Measurements from ENCODE around the gene THTPA.
"Not testable (repeated sequence)": the region's sequence is repeated elsewhere in the genome, so short reads cannot be mapped to it uniquely, and the experiment has no call there.

THTPA gene

DNA sequence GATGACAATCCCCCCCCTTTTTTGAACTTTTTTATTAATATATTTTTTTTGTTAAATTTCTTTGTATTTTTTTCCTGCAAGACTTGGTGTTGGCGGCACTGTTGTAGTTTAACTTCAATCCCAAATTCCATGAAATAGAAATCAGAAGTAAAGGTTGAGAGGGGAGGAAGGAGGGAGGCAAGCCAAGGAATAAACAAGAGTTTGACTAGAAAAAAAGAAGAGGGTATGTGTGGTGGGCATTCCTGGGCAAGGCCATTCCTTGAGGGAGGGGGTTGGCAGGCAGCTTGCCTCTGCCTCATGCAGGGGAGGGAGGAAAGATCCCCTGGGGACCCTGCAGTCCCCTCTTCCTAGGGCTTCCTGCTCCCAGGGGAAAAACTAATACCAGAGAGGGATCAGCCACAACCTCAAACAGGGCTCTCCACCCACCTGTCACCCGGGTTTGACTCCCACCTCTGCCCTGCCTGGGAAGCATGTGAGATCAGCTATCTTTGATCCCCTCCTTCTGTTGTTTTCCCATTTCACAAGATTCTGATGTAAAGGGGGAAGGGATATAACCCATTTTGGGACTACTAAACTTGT lies 12.0 kb downstream of the THTPA start:
- no peak for DNase-seq

DNA sequence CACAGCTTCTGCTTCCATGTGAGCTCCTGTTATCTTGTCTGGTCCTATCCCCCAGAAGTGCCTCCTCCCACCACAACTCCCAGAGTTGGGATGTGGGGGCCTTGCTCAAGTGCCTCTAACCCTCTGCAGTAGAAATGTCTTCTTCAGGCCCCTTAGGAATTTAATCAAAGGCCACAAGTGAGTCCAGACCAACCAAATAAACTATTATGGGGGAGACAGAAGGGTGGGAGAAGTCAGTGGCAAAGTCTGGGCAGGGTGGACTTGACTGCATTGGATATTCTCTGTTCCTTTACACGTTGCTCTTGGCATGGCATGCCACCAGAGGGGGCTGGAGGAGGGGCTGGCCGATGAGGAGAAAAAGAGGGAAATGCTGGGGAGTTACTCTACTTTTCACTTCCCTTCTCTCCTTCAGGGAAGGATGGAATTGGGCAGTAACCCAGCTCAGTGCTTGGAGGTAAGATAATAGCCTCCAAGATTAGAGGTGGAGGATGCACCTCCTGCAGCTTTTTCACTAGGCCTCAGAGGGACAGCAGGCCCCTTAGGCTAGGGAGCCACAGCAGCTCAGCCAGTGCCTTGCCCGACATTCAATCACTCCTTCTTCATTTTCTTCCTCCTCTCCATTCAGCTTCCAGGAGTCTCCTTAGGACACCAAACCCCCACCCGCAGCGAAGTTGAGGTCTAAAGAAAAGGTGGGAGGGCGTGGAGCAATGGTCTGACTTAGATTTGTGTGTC lies 12.7 kb downstream of the THTPA start:
- no peak for DNase-seq

DNA sequence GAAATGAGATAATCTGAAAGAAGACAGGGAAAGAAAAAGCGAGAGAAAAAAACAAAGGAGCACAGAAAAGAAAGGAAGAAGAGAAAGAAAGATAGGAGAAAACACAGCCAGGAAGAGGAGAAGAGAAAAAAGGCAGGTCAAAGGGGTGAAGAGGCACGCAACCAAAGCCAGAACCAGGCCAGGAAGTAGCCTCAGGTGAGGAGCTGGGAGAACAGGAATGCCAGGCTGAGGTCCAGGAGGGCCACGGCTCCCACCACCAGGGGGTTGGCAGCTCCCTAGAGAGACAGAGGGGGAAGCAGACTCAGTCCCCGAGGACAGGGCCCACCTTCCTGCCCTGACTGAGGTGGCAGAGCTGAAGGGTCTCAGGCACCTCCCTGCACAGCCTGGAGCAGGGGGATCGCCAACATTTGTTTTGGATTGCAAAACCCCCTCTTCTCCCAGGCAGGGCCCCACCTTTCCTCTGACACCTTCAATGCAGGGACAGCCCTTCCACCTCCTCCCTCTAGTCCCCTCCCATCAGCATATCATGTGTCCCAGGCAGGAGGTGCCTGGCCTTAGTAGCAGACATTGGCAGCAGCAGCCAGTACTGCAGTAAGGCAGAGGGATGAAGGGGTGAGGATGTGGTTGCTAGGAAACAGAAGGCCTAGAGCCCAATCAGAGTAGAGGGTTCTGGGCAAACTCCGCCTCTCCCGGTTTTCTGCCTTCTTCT lies 13.5 kb downstream of the THTPA start:
- no peak for DNase-seq

DNA sequence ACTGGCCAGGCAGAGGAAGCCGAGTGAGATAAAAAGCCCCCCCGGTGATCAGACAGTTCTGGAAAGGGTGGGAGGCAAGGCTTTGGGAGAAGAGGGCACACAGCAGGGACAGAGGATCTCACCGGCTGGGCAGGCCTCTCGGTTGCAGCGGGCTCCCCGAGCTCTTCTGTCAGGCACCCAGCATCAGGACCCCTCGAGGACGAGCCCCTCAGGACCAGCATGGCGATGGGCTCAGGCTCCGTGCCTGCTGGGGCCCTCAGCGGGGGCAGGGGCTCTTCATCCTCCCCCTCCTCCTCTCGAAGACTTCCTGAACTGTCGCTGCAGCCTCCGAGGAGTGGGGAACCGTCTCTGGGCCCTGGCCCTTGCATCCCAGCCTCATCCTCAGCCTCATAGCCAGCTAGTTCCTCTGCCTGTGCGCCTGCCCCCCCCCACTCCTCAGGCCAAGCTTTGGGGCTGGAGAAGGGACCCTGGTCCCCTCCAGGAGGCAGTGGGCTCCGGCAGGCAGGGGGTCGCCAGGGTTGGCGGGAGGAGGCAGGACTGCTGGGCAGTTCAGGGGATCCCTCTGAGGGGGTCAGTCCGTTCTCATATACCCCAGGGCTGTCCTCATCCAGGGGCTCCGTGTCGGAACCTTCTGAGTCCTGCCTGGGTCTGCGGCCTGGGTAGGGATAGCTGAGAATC lies 14.9 kb downstream of the THTPA start:
- no peak for DNase-seq

DNA sequence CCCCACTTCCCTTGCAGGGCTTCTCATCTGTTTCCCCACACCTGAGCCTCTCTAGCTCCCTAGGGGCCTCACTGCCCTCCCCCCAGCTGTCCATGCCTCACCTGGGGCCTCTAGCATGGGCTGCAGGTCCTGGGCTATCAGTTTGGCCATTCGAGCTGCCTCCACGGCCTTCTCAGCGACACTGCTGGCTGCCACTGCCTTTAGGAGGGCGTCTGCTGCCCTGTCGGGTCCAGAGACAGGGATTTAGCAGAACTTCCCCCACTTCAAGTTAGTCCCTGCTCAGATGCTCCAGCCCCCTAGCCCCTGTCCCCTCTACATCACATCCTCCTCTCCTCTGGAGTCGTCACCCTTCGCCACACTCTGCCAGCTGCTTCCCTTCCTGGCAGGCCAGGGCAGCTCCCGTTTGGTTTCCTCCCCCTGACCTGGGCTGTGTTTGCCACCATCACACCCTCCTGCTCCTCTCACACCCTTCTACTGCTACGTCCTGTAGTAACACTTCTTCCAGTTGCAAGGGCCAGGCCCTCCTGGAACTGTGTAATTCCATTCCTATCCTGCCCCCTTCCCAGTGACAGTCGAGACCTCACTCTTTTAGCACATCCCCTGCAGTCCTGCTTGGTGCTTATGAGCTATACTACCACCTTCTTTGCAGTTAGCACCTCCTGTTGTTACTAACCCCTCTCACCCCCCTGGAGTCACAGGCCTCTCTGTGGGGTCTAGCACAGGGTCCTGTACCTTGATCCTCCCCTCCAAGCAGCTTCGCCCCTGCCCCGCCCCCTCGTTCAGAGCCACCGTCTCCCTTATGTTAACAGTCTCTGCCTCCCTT lies 15.8 kb downstream of the THTPA start:
- no peak for DNase-seq

DNA sequence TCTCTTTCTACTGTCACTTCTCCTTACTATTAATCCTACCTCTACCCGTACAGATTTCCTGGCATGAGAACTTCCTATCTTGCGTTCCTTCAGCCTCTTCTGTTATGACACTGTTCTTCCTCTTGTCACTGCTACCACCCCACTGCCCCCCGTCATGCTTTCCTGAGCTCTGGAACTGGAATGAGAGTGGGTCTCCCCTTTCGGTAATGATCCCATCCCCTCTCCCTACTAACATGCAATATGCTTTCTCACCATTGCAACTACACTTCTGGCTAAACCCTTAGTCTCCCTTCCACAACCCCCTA lies 16.4 kb downstream of the THTPA start:
- DNase-seq = no peak

DNA sequence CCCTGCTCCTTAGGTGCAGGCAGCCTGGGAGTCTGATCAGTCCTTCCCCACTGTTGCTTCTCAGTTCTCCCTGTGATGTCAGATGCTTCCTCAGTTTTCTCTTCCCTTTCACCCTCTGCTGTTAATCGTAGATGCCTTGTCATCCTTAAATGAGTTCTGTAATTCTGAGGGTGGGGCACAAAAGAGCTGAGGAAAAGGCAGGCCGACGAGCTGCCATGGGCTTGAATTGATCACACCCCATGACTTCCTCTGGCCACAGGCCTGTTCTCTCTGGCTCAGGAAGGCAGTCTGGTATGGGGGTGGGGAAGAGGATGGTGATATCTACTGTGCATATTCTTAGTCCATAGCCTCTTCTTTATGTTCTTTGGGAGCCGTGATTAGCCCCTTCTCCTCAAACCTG lies 16.8 kb downstream of the THTPA start:
- no peak for DNase-seq

DNA sequence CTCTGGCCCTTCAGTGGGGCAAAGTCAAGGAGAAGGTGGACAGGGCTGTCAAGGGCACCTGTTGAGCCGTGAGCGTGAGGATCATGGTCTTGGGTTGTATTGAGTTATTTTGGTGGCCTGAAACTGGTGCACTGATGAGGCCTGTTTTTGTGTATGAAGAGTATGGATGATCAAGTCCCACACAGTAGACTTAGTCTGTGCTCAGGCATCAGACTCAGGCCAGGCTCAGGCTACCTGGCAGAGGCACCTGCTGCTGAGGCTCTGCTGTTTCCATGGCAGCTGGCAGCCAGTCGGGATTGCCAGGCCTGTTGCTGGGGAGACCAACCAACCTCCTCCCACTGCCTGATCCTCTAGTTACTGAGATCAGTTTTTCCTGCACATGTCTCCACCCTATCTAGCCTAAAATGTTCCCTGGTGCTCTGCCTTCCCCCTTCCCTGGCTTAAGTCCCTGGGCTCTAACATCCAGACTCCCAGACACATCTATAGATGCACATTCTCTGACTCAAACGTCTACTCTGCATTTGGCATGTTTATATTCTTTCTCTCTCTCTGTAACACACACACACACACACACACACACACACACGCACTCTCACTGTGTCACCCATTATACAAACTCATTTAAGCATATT lies 17.4 kb downstream of the THTPA start:
- DNase-seq = no peak

DNA sequence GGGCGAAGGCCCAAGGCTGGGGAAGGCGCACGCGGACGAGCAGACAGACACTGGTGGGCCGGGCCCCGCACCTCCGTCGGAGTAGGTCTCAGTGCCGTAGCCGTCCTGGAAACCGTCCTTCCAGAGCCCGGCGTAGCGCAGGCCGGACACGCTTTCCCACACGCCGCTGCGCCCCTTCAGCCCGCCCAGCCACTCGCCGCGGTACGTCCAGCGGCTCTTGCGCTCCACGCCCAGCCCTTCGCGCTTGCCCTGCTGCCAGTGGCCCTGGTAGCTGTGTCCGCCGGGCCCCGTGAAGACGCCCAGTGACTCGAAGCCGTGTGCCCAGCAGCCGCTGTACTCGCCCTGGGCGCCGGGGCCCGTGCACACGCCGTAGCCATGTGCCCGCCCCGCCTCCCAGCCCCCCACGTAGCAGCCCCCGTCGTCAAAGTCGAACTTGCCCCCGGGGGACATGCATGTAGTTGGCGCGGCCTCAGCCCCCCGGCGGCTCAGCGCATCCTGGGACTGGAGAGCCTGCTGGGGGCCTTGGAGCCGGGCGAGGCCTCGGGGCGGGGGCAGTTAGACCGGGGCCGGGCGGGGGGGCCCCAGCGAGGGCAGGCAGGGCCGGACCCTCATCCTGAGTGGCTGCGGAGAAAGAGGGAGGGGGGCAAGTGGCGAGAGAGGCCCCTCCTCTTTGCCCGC lies 21.1 kb downstream of the THTPA start:
- DNase-seq = no peak

DNA sequence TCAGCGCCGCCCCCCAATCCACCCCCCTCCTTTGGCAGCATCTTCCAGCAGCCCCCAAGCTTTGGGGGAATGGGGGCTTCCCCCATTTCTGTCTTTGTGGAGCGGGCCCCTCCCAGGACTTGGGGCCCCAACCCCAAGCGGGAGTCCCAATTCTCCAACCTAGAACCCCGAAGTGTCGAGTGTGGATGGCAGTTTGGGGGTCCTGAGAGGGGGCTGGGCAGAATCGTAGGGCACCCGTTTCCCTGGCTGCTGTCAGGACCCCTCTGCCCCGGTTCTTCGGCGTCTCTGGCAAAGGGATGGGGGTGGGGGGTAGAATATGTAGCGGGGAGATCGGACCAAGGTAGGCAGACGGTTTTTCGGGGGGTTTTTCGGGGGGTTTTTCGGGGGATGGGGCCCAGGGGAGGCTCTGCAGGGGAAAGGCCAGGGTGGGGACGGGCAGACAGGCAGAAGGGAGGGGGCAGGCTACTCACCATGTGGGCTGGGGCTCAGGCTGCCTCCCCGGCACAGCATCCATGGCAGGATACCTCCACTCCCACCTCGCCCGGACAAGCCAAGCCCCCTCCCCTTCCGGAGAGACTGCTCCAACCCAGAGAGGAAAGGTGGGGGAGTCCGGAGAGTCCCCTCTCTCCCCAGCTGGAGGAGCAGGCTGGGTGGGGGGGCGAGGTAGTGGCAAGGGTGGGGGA lies 21.8 kb downstream of the THTPA start:
- DNase-seq = no peak

DNA sequence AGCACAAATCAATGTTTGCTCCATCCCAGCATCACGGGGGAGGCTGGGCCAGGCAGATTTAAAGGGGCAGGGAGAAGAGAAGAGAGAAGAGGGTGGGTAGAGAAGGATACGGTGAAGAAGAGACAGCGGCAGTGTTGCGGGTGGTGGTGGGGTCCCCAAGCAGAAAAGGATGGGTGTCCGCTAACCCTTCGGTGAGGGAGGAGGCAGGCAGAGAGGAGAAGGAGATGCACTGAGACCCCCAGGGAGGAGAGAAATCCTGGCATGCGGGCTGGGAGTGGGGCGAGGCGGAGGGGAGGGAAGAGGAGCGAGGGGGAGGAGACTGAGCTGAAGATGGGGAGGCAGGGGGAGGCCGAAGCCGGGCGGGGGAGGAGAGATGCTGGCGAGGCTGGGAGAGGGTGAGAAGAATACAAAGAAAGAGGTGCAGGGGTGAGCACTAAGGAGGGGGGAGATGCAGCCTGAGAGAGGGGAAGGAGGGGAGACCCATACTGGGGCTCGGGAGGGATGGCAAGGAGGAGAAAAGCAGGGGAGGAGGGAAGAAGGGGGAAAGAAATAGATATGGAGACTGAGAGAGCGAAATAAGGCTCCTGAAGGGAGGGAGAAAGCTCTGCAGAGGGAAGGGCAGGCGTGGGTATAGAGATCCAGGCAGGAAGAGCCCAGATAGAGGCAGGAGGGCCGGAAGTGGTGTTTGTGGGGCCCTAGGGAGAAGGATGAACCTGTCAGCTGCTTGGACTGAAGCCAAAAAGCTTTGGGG lies 22.7 kb downstream of the THTPA start, which contains the start of gene JPH4:
Gene JPH4 (minus strand): TSS at position 231 of the 751 bp plus-strand sequence. CDS start 1,337 bp downstream, outside the sequence.
- no peak for DNase-seq

DNA sequence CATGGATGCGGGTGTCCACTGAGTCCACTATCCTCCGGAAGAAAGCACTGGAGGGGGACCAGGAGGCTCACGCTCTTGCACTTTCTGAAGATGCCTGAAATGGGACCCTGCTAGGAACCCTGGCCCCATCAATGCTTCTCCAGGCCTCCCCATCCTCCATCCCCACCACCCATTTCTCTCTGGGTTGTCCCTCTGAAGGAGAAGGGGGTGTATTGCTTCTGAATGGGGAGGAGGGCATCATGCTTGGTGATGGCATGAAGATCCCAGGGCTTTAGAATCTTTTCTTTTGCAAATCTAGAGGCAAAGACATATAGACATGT lies 23.2 kb downstream of the THTPA start:
- no peak for DNase-seq

DNA sequence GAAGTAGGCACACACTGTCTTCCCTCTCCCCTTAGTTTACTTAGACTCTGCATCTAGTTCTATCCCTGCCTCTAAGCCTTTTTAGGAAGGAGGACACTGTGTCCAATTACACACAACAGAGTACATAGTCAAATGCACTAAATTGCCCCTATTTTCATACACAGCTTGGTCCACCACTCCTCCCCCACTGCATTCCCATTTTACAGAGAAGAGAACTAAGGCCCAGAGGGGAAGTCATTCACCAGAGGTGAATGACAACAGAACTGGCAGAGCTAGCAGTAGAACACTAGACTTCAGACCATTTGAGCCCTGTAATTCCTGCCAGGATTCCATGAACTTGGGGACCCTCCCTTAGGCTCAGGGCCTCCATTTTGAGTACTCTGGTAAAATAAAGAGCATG lies 23.7 kb downstream of the THTPA start:
- no peak for DNase-seq

DNA sequence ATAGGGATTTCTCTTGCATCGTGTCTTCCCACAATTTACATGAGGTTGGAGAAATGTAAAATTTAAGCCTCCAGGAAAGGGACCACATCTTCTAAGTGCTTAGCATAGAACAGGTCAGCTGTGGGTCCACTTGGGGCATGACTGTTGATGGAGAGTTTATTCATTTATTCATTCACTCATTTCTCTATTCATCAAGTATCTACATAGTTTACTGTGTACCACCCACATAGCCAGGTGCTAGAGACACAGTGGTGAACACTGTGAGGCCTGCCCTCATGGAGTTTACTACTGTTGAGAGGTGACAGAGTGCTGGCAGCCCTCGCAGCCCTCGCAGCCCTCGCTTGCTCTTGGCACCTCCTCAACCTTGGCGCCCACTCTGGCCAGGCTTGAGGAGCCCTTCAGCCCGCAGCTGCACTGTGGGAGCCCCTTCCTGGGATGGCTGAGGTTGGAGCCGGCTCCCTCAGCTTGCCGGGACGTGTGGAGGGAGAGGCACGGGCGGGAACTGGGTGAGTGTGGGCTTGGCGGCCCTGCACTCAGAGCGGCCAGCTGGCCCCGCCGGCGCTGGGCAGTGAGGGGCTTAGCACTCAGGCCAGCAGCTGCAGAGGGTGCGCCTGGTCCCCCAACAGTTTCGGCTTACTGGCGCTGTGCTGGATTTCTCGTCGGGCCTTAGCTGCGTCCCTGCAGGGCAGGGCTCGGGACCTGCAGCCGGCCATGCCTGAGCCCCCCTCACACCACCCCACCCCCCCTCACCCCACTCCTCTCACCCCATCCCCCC lies 24.3 kb downstream of the THTPA start:
- DNase-seq = no peak

DNA sequence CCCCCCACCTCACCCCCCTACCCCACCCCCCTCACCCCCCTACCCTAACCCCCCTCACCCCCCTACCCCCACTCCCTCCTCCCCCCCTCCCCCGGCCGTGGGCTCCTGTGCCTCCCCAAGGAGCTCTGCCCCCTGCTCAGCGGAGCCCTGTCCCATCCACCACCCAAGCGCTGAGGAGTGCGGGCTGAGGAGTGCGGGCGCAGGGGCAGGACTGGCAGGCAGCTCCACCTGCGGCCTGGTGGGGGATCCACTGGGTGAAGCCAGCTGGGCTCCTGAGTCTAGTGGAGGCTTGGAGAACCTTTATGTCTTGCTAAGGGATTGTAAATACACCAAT lies 24.8 kb downstream of the THTPA start:
- DNase-seq = no peak

DNA sequence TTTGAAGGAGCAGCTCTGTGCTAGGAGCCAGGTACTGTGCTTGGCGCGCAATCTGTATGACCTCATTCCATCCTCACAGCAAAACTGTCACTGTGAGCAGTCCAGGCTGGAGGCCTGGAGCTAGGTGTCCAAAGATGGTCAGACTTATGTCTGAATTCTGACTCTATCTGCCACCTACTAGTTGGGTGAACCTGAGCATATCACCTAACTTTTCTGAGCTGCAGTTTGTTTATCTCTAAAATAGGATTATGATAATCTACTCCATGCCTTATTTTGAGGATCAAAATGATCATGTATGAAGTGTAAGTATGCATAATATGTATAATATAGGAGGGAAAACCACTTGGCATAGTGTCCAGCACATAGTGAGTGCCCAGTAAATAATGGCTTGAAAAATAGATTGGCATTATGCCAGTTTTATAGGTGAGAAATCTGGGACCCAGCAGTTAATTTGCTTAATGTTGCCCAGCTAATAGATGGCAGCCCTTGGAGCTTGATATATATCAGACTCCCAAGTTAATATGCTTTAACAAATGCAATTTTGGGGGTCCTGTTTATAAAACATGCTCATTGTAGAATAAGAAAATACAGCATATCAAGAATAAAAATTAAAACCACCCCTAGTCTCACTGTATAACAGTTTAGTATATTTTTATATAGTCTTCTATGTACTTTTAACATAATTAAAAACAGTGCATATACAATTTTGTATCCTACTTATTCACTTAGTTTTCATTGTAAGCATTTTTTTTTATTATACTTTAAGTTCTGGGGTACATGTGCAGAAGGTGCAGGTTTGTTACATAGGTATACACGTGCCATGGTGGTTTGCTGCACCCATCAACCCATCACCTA lies 27.1 kb downstream of the THTPA start:
- no peak for DNase-seq

DNA sequence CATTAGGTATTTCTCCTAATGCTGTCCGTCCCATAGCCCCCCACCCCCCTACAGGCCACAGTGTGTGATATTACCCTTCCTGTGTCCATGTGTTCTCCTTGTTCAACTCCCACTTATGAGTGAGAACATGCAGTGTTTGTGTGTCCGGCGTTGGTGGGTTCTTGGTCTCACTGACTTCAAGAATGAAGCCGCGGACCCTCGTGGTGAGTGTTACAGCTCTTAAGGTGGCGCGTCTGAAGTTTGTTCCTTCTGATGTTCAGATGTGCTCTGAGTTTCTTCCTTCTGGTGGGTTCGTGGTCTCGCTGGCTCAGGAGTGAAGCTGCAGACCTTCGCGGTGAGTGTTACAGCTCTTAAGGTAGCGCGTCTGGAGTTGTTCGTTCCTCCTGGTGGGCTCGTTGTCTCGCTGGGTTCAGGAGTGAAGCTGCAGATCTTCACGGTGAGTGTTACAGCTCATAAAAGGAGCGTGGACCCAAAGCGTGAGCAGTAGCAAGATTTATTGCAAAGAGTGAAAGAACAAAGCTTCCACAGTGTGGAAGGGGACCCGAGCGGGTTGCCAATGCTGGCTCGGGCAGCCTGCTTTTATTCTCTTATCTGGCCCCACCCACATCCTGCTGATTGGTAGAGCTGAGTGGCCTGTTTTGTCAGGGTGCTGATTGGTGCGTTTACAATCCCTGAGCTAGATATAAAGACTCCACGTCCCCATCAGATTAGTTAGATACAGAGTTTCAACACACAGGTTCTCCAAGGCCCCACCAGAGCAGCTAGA lies 27.9 kb downstream of the THTPA start:
- DNase-seq = not testable (repeated sequence)
